Fibroblast of lung (primary cell): Measurements from ENCODE around the gene PAK6. TPM values are rescaled to one million over a fixed set of nuclear protein-coding genes. Genes with fewer than 3 reads are reported as not detected.

Experiments
- DNase-seq, 2 donors: peaks; one replicate each; pipeline versions ENCODE4 v3.0.0 to v3.0.0-alpha.2; 2010; ENCODE audit warnings: low read depth in 2 of 2
- H2AFZ ChIP-seq: 2 replicates; pipeline ENCODE4 v1.5.1; 2012; ENCODE audit warnings: low read length, control low read depth, inconsistent platforms
- H3K27ac ChIP-seq: 2 replicates; pipeline ENCODE4 v1.5.1; 2011; ENCODE audit warnings: low read length, control low read depth; ENCODE audit not compliant: insufficient read depth
- H3K27me3 ChIP-seq: 2 replicates; pipeline ENCODE4 v1.5.1; 2011; ENCODE audit warnings: mild to moderate bottlenecking, low read length; ENCODE audit not compliant: control insufficient read depth, insufficient read depth
- H3K36me3 ChIP-seq: 2 replicates; pipeline ENCODE4 v1.5.1; 2011; ENCODE audit warnings: low read length; ENCODE audit not compliant: control insufficient read depth, insufficient read depth
- H3K4me1 ChIP-seq: 2 replicates; pipeline ENCODE4 v1.5.1; 2011; ENCODE audit warnings: low read length; ENCODE audit not compliant: control insufficient read depth, insufficient read depth; ENCODE audit errors: extremely low read depth
- H3K4me2 ChIP-seq: 2 replicates; pipeline ENCODE4 v1.5.1; 2011; ENCODE audit warnings: low read length, control low read depth; ENCODE audit not compliant: insufficient read depth; ENCODE audit errors: extremely low read depth
- H3K4me3 ChIP-seq, 4 experiments: fragments of 200-600 bp in 1 of 4; sonication (generic) in 1 of 4; replicated peaks in 1 of 4; 2 replicates each; pipeline ENCODE4 v1.5.1; 2011 to 2016; ENCODE audit warnings: low read length in 4 of 4, low read depth in 3 of 4, mild to moderate bottlenecking in 3 of 4, control low read depth in 2 of 4, inconsistent platforms in 1 of 4, mixed read lengths in 1 of 4; ENCODE audit not compliant: insufficient read depth in 1 of 4; ENCODE audit errors: control extremely low read depth in 1 of 4
- H3K79me2 ChIP-seq: 2 replicates; pipeline ENCODE4 v1.5.1; 2012; ENCODE audit warnings: mild to moderate bottlenecking, low read length, inconsistent platforms; ENCODE audit not compliant: control insufficient read depth, insufficient read depth
- H3K9ac ChIP-seq: 2 replicates; pipeline ENCODE4 v1.5.1; 2011; ENCODE audit warnings: mild to moderate bottlenecking, low read length, control low read depth; ENCODE audit not compliant: insufficient read depth
- H3K9me3 ChIP-seq: 2 replicates; pipeline ENCODE4 v1.5.1; 2012; ENCODE audit warnings: low read depth, low read length; ENCODE audit not compliant: control insufficient read depth, insufficient read depth
- H4K20me1 ChIP-seq: 2 replicates; pipeline ENCODE4 v1.5.1; 2011; ENCODE audit warnings: low read length; ENCODE audit not compliant: control insufficient read depth, insufficient read depth; ENCODE audit errors: extremely low read depth
- EZH2 ChIP-seq: IDR thresholded peaks from 2 replicates; pipeline ENCODE4 v1.5.1; 2012; ENCODE audit warnings: low read length, control low read depth, mild to moderate bottlenecking; ENCODE audit errors: missing control alignments
- polyA plus RNA-seq, 2 donors: library from polyadenylated mRNA; depleted of rRNA in 1 of 2; stranded (reverse) in 1 of 2; unstranded in 1 of 2; fragments of >200 nt; gene quantifications; 2 replicates each; pipeline ENCODE4 v1.2.1, GENCODE V29; 2011 to 2012; ENCODE audit warnings: missing spikeins in 1 of 2
- total RNA-seq: library from RNA; depleted of rRNA; stranded (reverse); fragments of >200 nt; gene quantifications from 2 replicates; pipeline ENCODE4 v1.2.1, GENCODE V29; 2014
- TF ChIP-seq, protein P1 (sequence below), 2 donors: IDR thresholded peaks in 1 of 2; conservative IDR thresholded peaks in 1 of 2; 1 replicate in 1 of 2; 2 replicates in 1 of 2; pipeline ENCODE4 v1.5.1; 2011 to 2012; ENCODE audit warnings: low read length in 2 of 2, control low read depth in 1 of 2, inconsistent platforms in 1 of 2, low read depth in 1 of 2, mild to moderate bottlenecking in 1 of 2

The PAK6 gene
- total and polyA plus RNA-seq, 2 donors (not counting 1 experiment from before 2014, with no cell fraction given): 0.03 TPM; not detected in 1

GRCh38 chr15:40270246-40270995 is 31.6 kb downstream of the PAK6 start:
- Histone ChIP-seq H3K27me3 (no peaks in the 10 kb centered on the region), H3K27ac (no peak overlapping the region), H3K4me2 (no peak overlapping the region), H4K20me1 (no peaks in the 10 kb centered on the region), H2AFZ (no peak overlapping the region), H3K9me3 (no peaks in the 10 kb centered on the region), H3K4me1 (peaks cover 7% of the 10 kb centered on the region), H3K9ac (no peak overlapping the region), H3K4me3 (no peak overlapping the region), H3K36me3 (no peaks in the 10 kb centered on the region), H3K79me2 (no peaks in the 10 kb centered on the region)
- no peak for DNase-seq
- TF ChIP-seq EZH2: no peak
- TF ChIP-seq, protein P1, sequence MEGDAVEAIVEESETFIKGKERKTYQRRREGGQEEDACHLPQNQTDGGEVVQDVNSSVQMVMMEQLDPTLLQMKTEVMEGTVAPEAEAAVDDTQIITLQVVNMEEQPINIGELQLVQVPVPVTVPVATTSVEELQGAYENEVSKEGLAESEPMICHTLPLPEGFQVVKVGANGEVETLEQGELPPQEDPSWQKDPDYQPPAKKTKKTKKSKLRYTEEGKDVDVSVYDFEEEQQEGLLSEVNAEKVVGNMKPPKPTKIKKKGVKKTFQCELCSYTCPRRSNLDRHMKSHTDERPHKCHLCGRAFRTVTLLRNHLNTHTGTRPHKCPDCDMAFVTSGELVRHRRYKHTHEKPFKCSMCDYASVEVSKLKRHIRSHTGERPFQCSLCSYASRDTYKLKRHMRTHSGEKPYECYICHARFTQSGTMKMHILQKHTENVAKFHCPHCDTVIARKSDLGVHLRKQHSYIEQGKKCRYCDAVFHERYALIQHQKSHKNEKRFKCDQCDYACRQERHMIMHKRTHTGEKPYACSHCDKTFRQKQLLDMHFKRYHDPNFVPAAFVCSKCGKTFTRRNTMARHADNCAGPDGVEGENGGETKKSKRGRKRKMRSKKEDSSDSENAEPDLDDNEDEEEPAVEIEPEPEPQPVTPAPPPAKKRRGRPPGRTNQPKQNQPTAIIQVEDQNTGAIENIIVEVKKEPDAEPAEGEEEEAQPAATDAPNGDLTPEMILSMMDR (conservative IDR thresholded peaks at IDR 0.05 in 1 of 2, IDR thresholded peaks at IDR 0.05 in 1 of 2; ENCODE audit: low read depth in 1 of 2, low read length in 2 of 2): no peak

GRCh38 chr15:40271685-40272484 is 33.0 kb downstream of the PAK6 start:
- Histone ChIP-seq H3K4me1 (peaks cover 2% of the 10 kb centered on the region), H3K27ac (no peak overlapping the region), H3K4me3 (no peak overlapping the region), H3K79me2 (no peaks in the 10 kb centered on the region), H2AFZ (no peak overlapping the region), H4K20me1 (no peaks in the 10 kb centered on the region), H3K27me3 (no peaks in the 10 kb centered on the region), H3K4me2 (no peak overlapping the region), H3K9me3 (no peaks in the 10 kb centered on the region), H3K36me3 (no peaks in the 10 kb centered on the region), H3K9ac (no peak overlapping the region)
- TF ChIP-seq, protein P1 (conservative IDR thresholded peaks at IDR 0.05 in 1 of 2, IDR thresholded peaks at IDR 0.05 in 1 of 2; ENCODE audit: low read depth in 1 of 2, low read length in 2 of 2): no peak
- no peak for TF ChIP-seq EZH2
- no peak for DNase-seq

DNA sequence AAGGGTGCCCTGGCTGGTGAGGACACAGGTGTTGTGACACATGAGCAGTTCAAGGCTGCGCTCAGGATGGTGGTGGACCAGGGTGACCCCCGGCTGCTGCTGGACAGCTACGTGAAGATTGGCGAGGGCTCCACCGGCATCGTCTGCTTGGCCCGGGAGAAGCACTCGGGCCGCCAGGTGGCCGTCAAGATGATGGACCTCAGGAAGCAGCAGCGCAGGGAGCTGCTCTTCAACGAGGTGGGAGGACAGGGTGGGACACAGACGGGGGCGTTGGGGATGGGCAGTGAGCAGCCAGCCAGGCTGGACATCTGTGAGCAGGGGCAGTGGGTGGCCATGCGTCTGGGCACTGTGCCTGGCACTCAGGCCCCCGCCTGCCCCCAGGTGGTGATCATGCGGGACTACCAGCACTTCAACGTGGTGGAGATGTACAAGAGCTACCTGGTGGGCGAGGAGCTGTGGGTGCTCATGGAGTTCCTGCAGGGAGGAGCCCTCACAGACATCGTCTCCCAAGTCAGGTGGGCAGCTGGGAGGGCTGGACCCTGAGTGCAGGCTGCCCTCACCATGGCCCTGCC is 33.7 kb downstream of the PAK6 start:
- H3K4me2 ChIP-seq: no peak overlapping the region
- no peaks in the 10 kb centered on the region for H3K4me1 ChIP-seq
- no peaks in the 10 kb centered on the region for H4K20me1 ChIP-seq
- no peak for DNase-seq
- H3K9me3 ChIP-seq: no peaks in the 10 kb centered on the region
- no peaks in the 10 kb centered on the region for H3K36me3 ChIP-seq
- peaks cover 3% of the 10 kb centered on the region for H3K27me3 ChIP-seq
- H3K4me3 ChIP-seq: no peak overlapping the region
- no peak overlapping the region for H3K27ac ChIP-seq
- TF ChIP-seq, protein P1 (conservative IDR thresholded peaks at IDR 0.05 in 1 of 2, IDR thresholded peaks at IDR 0.05 in 1 of 2; ENCODE audit: low read depth in 1 of 2, low read length in 2 of 2): peak; percentile 7 to 18
- no peak for TF ChIP-seq EZH2
- H2AFZ ChIP-seq: no peak overlapping the region
- H3K9ac ChIP-seq: no peak overlapping the region
- no peaks in the 10 kb centered on the region for H3K79me2 ChIP-seq
